ENCODE measurements around the gene ISOC1.

The ISOC1 gene

GRCh38 chr5:129099184-129099569, 4.6 kb downstream of the ISOC1 start:
- H3K4me3 ChIP-seq (ENCODE audit: low read depth, low read length): no peak overlapping the region
- DNase-seq (ENCODE audit: low read depth): peak; percentile 17
- no peak for TF ChIP-seq CTCF (IDR thresholded peaks at IDR 0.05; ENCODE audit: insufficient read depth, low read depth, low read length, missing control alignments)

- no peak for DNase-seq (ENCODE audit: low read depth)
- TF ChIP-seq CTCF (IDR thresholded peaks at IDR 0.05; ENCODE audit: insufficient read depth, low read depth, low read length, missing control alignments): no peak
- no peak overlapping the region for H3K4me3 ChIP-seq (ENCODE audit: low read depth, low read length)
Measured at GRCh38 chr5:129101794-129102193, 7.2 kb downstream of the ISOC1 start.

GRCh38 chr5:129103397-129103796, 8.8 kb downstream of the ISOC1 start:
- TF ChIP-seq CTCF (IDR thresholded peaks at IDR 0.05; ENCODE audit: insufficient read depth, low read depth, low read length, missing control alignments): no peak
- no peak overlapping the region for H3K4me3 ChIP-seq (ENCODE audit: low read depth, low read length)
- DNase-seq (ENCODE audit: low read depth): no peak

GRCh38 chr5:129104915-129105455, 10.4 kb downstream of the ISOC1 start:
- no peak for DNase-seq (ENCODE audit: low read depth)
- no peak for TF ChIP-seq CTCF (IDR thresholded peaks at IDR 0.05; ENCODE audit: insufficient read depth, low read depth, low read length, missing control alignments)
- no peak overlapping the region for H3K4me3 ChIP-seq (ENCODE audit: low read depth, low read length)

GRCh38 chr5:129107637-129108036, 13.1 kb downstream of the ISOC1 start:
- DNase-seq (ENCODE audit: low read depth): no peak
- no peak for TF ChIP-seq CTCF (IDR thresholded peaks at IDR 0.05; ENCODE audit: insufficient read depth, low read depth, low read length, missing control alignments)
- no peak overlapping the region for H3K4me3 ChIP-seq (ENCODE audit: low read depth, low read length)

GRCh38 chr5:129110742-129111141, 16.2 kb downstream of the ISOC1 start:
- no peak for DNase-seq (ENCODE audit: low read depth)
- no peak for TF ChIP-seq CTCF (IDR thresholded peaks at IDR 0.05; ENCODE audit: insufficient read depth, low read depth, low read length, missing control alignments)
- H3K4me3 ChIP-seq (ENCODE audit: low read depth, low read length): no peak overlapping the region

- TF ChIP-seq CTCF (IDR thresholded peaks at IDR 0.05; ENCODE audit: insufficient read depth, low read depth, low read length, missing control alignments): no peak
- DNase-seq (ENCODE audit: low read depth): no peak
- no peak overlapping the region for H3K4me3 ChIP-seq (ENCODE audit: low read depth, low read length)
Measured at GRCh38 chr5:129111351-129111750, 16.8 kb downstream of the ISOC1 start.
